HUES48 (cell line): ENCODE data around the gene ZFYVE19.
"Not testable (repeated sequence)": the region's sequence is repeated elsewhere in the genome, so short reads cannot be mapped to it uniquely, and the experiment has no call there.

ENCODE experiments used
- H3K27ac ChIP-seq: one replicate; pipeline ENCODE4 v1.7.0; 2013; ENCODE audit warnings: low read depth, low read length, inconsistent platforms
- H3K27me3 ChIP-seq: 2 replicates; pipeline ENCODE4 v1.6.1; 2013; ENCODE audit warnings: mild to moderate bottlenecking, low read length; ENCODE audit not compliant: control insufficient read depth, insufficient read depth
- H3K36me3 ChIP-seq: 2 replicates; pipeline ENCODE4 v1.6.1; 2013; ENCODE audit warnings: low read length; ENCODE audit not compliant: control insufficient read depth, insufficient read depth
- H3K4me1 ChIP-seq: 2 replicates; pipeline ENCODE4 v1.6.1; 2013; ENCODE audit warnings: mild to moderate bottlenecking, low read length; ENCODE audit not compliant: control insufficient read depth, insufficient read depth
- H3K4me3 ChIP-seq: 2 replicates; pipeline ENCODE4 v1.5.1; 2013; ENCODE audit warnings: mild to moderate bottlenecking, low read depth, low read length
- H3K9ac ChIP-seq: 2 replicates; pipeline ENCODE4 v1.6.1; 2013; ENCODE audit warnings: mild to moderate bottlenecking, low read depth, low read length, moderate library complexity
- H3K9me3 ChIP-seq: 2 replicates; pipeline ENCODE4 v1.6.1; 2013; ENCODE audit warnings: low read length; ENCODE audit not compliant: control insufficient read depth, insufficient read depth

Gene ZFYVE19

GRCh38 chr15:40853241-40853890 lies 46.5 kb downstream of the ZFYVE19 start:
- H3K27ac ChIP-seq, result no peak overlapping the region
- no peaks in the 10 kb centered on the region for H3K4me1 ChIP-seq
- H3K36me3 ChIP-seq, result peaks cover 83% of the 10 kb centered on the region
- no peak overlapping the region for H3K4me3 ChIP-seq
- no peak overlapping the region for H3K9ac ChIP-seq
- H3K27me3 ChIP-seq, result no peaks in the 10 kb centered on the region
- no peaks in the 10 kb centered on the region for H3K9me3 ChIP-seq

- H3K27me3 ChIP-seq, result no peaks in the 10 kb centered on the region
- no peaks in the 10 kb centered on the region for H3K9me3 ChIP-seq
- H3K9ac ChIP-seq, result no peak overlapping the region
- H3K4me3 ChIP-seq, result no peak overlapping the region
- H3K36me3 ChIP-seq, result peaks cover 78% of the 10 kb centered on the region
- H3K4me1 ChIP-seq, result no peaks in the 10 kb centered on the region
- no peak overlapping the region for H3K27ac ChIP-seq
Observed at GRCh38 chr15:40854161-40854560, 47.3 kb downstream of the ZFYVE19 start.

- H3K36me3 ChIP-seq, result peaks cover 64% of the 10 kb centered on the region
Observed at GRCh38 chr15:40855706-40856234, 48.9 kb downstream of the ZFYVE19 start.

GRCh38 chr15:40856746-40857145 lies 49.9 kb downstream of the ZFYVE19 start:
- peak overlapping the region; percentile 33 for H3K27ac ChIP-seq
- H3K36me3 ChIP-seq, result peaks cover 58% of the 10 kb centered on the region
- no peaks in the 10 kb centered on the region for H3K4me1 ChIP-seq
- no peak overlapping the region for H3K9ac ChIP-seq
- H3K9me3 ChIP-seq, result no peaks in the 10 kb centered on the region
- H3K27me3 ChIP-seq, result no peaks in the 10 kb centered on the region
- H3K4me3 ChIP-seq, result no peak overlapping the region

More at GRCh38 chr15:40855706-40856234, 48.9 kb downstream of the ZFYVE19 start:
- no peak overlapping the region for H3K27ac ChIP-seq
- H3K27me3 ChIP-seq, result no peaks in the 10 kb centered on the region
- H3K9ac ChIP-seq, result no peak overlapping the region
- no peak overlapping the region for H3K4me3 ChIP-seq
- no peaks in the 10 kb centered on the region for H3K9me3 ChIP-seq
- H3K4me1 ChIP-seq, result no peaks in the 10 kb centered on the region

GRCh38 chr15:40857601-40858341 lies 50.9 kb downstream of the ZFYVE19 start:
- no peaks in the 10 kb centered on the region for H3K4me1 ChIP-seq
- H3K27ac ChIP-seq, result peak overlapping the region; percentile 33
- no peaks in the 10 kb centered on the region for H3K27me3 ChIP-seq
- no peak overlapping the region for H3K9ac ChIP-seq
- H3K36me3 ChIP-seq, result peaks cover 48% of the 10 kb centered on the region
- H3K9me3 ChIP-seq, result no peaks in the 10 kb centered on the region
- no peak overlapping the region for H3K4me3 ChIP-seq

- H3K27ac ChIP-seq, result no peak overlapping the region
- H3K27me3 ChIP-seq, result no peaks in the 10 kb centered on the region
- H3K9me3 ChIP-seq, result no peaks in the 10 kb centered on the region
- no peaks in the 10 kb centered on the region for H3K4me1 ChIP-seq
- H3K9ac ChIP-seq, result no peak overlapping the region
- H3K36me3 ChIP-seq, result peaks cover 39% of the 10 kb centered on the region
- no peak overlapping the region for H3K4me3 ChIP-seq
Observed at GRCh38 chr15:40858706-40859105, 51.8 kb downstream of the ZFYVE19 start.

GRCh38 chr15:40859206-40859851 lies 52.4 kb downstream of the ZFYVE19 start:
- Histone ChIP-seq H3K27me3 (no peaks in the 10 kb centered on the region), H3K36me3 (peaks cover 33% of the 10 kb centered on the region), H3K9ac (no peak overlapping the region), H3K9me3 (no peaks in the 10 kb centered on the region), H3K4me1 (no peaks in the 10 kb centered on the region), H3K27ac (no peak overlapping the region), H3K4me3 (no peak overlapping the region)

GRCh38 chr15:40861147-40861546 lies 54.3 kb downstream of the ZFYVE19 start:
- not testable (repeated sequence) for H3K9ac ChIP-seq, H3K27ac ChIP-seq, H3K9me3 ChIP-seq, H3K27me3 ChIP-seq, H3K4me1 ChIP-seq, H3K4me3 ChIP-seq
- H3K36me3 ChIP-seq, result peaks cover 14% of the 10 kb centered on the region

GRCh38 chr15:40863660-40864270 lies 56.9 kb downstream of the ZFYVE19 start:
- H3K4me1 ChIP-seq, result no peaks in the 10 kb centered on the region
- H3K27me3 ChIP-seq, result no peaks in the 10 kb centered on the region
- no peak overlapping the region for H3K9ac ChIP-seq
- H3K27ac ChIP-seq, result no peak overlapping the region
- no peaks in the 10 kb centered on the region for H3K9me3 ChIP-seq
- H3K36me3 ChIP-seq, result no peaks in the 10 kb centered on the region
- H3K4me3 ChIP-seq, result no peak overlapping the region
